ENCODE data around the gene RETREG3. TPM values are rescaled to one million over a fixed set of nuclear protein-coding genes. Genes with fewer than 3 reads are reported as not detected.

The RETREG3 gene
- total and polyA plus RNA-seq, 9 of the 15 experiments (the other 6 are each of a cell fraction or from before 2014, with no cell fraction given), result 4.1 to 39.0 (median 16.9) TPM

GRCh38 chr17:42577532-42578281 lies 31.5 kb downstream of the RETREG3 start, which contains the start of gene PSMC3IP (continued):
- no peak for TF ChIP-seq ARID4B (CRISPR knock-in tag; IDR thresholded peaks at IDR 0.05)
- no peak for TF ChIP-seq GTF2A2 (tag; IDR thresholded peaks at IDR 0.05)
- TF ChIP-seq CREBBP (IDR thresholded peaks at IDR 0.05; ENCODE audit: low read depth, low read length), result no peak
- no peak for TF ChIP-seq ZNF324 (CRISPR knock-in tag; IDR thresholded peaks at IDR 0.05)
- no peak for TF ChIP-seq RBM15 (IDR thresholded peaks at IDR 0.05; ENCODE audit: insufficient read depth, low read length)
- no peak for TF ChIP-seq U2AF1 (optimal IDR thresholded peaks at IDR 0.05; ENCODE audit: low read depth, low read length)
- TF ChIP-seq MEF2A (IDR thresholded peaks at IDR 0.05; ENCODE audit: control insufficient read depth, low read depth, low read length), result no peak
- TF ChIP-seq CUX1 (CRISPR knock-in tag; IDR thresholded peaks at IDR 0.05), result no peak
- no peak for TF ChIP-seq HIVEP1 (CRISPR knock-in tag; IDR thresholded peaks at IDR 0.05)
